Keratinocyte (primary cell): ENCODE results near the gene SCUBE3. TPM values are rescaled to one million over a fixed set of nuclear protein-coding genes. Genes with fewer than 3 reads are reported as not detected.

Experiments
- DNase-seq: peaks from one replicate; pipeline ENCODE4 v3.0.0-alpha.2; 2011; ENCODE audit warnings: low read depth, missing footprints, low spot score
- FAIRE-seq: peaks from 2 replicates; lab custom pipeline; 2011; peaks lifted over from hg19 to GRCh38; lab: Jason Lieb, UNC
- H2AFZ ChIP-seq: 2 replicates; pipeline ENCODE4 v1.6.0; 2012; ENCODE audit warnings: low read length, control low read depth, inconsistent platforms; ENCODE audit not compliant: control insufficient read depth
- H3K27ac ChIP-seq: 2 replicates; pipeline ENCODE4 v1.5.1; 2011; ENCODE audit warnings: low read length; ENCODE audit not compliant: control insufficient read depth, insufficient read depth
- H3K27me3 ChIP-seq: 3 replicates; pipeline ENCODE4 v1.6.0; 2011; ENCODE audit warnings: low read length; ENCODE audit not compliant: control insufficient read depth, insufficient read depth; ENCODE audit errors: extremely low read depth
- H3K36me3 ChIP-seq, 2 experiments: 2 replicates in 1 of 2; 3 replicates in 1 of 2; pipeline ENCODE4 v1.5.1; 2011; ENCODE audit warnings: low read length in 2 of 2, mild to moderate bottlenecking in 1 of 2; ENCODE audit not compliant: control insufficient read depth in 2 of 2, insufficient read depth in 2 of 2; ENCODE audit errors: extremely low read depth in 1 of 2
- H3K4me1 ChIP-seq: 3 replicates; pipeline ENCODE4 v1.5.1; 2011; ENCODE audit warnings: low read length; ENCODE audit not compliant: control insufficient read depth, insufficient read depth; ENCODE audit errors: extremely low read depth
- H3K4me2 ChIP-seq: 3 replicates; pipeline ENCODE4 v1.6.0; 2011; ENCODE audit warnings: low read depth, low read length; ENCODE audit not compliant: control insufficient read depth, insufficient read depth; ENCODE audit errors: extremely low read depth
- H3K4me3 ChIP-seq, 3 experiments: fragments of 200-600 bp in 1 of 3; sonication (generic) in 1 of 3; 2 replicates in 2 of 3; 3 replicates in 1 of 3; pipeline ENCODE4 v1.5.1; 2011 to 2016; ENCODE audit warnings: low read length in 3 of 3, mild to moderate bottlenecking in 3 of 3, control low read depth in 2 of 3, inconsistent platforms in 1 of 3, low read depth in 1 of 3, mixed read lengths in 1 of 3, mixed run types in 1 of 3, moderate library complexity in 1 of 3; ENCODE audit not compliant: control insufficient read depth in 2 of 3, insufficient read depth in 2 of 3; ENCODE audit errors: extremely low read depth in 1 of 3
- H3K79me2 ChIP-seq: 2 replicates; pipeline ENCODE4 v1.6.0; 2012; ENCODE audit warnings: low read length; ENCODE audit not compliant: control insufficient read depth, insufficient read depth
- H3K9ac ChIP-seq: 3 replicates; pipeline ENCODE4 v1.6.0; 2011; ENCODE audit warnings: low read length; ENCODE audit not compliant: control insufficient read depth, insufficient read depth; ENCODE audit errors: extremely low read depth
- H3K9me1 ChIP-seq: 3 replicates; pipeline ENCODE4 v1.6.0; 2011; ENCODE audit warnings: low read length; ENCODE audit not compliant: control insufficient read depth, insufficient read depth; ENCODE audit errors: extremely low read depth
- H3K9me3 ChIP-seq: 2 replicates; pipeline ENCODE4 v1.5.1; 2012; ENCODE audit warnings: low read depth, low read length; ENCODE audit not compliant: control insufficient read depth
- H4K20me1 ChIP-seq: 3 replicates; pipeline ENCODE4 v1.6.0; 2011; ENCODE audit warnings: low read length; ENCODE audit not compliant: control insufficient read depth, insufficient read depth; ENCODE audit errors: extremely low read depth
- CTCF ChIP-seq, 3 experiments: IDR thresholded peaks in 1 of 3; conservative IDR thresholded peaks in 1 of 3; optimal IDR thresholded peaks in 1 of 3; 2 replicates in 2 of 3; 3 replicates in 1 of 3; pipeline versions ENCODE3 to v1.5.1; 2011; ENCODE audit warnings: low read length in 3 of 3, mild to moderate bottlenecking in 3 of 3, moderate library complexity in 2 of 3, control low read depth in 1 of 3, inconsistent platforms in 1 of 3; ENCODE audit not compliant: insufficient read depth in 2 of 3; ENCODE audit errors: extremely low read depth in 1 of 3
- EZH2 ChIP-seq: IDR thresholded peaks from one replicate; pipeline ENCODE4 v1.6.1; 2012; ENCODE audit warnings: inconsistent platforms, mild to moderate bottlenecking, low read length, moderate library complexity
- dilution Hi-C: fragments of 300-500 bp; cut with MboI; formaldehyde crosslinking; loops from one replicate; pipeline ENCODE4 v1.7.0; 2020; ENCODE audit warnings: low sequenced_read_pairs; ENCODE audit not compliant: extremely low pct_ligation_motif_present
- polyA plus RNA-seq, 5 experiments: library from polyadenylated mRNA; depleted of rRNA in 3 of 5; stranded (reverse) in 3 of 5; stranded (forward) in 1 of 5; unstranded in 1 of 5; fragments of >200 nt; gene quantifications; 1 replicate in 1 of 5; 2 replicates in 3 of 5; 3 replicates in 1 of 5; pipeline versions ENCODE4 v1.2.1 to v1.2.3, GENCODE V29; 2011 to 2012; ENCODE audit warnings: missing spikeins in 2 of 5, low read depth in 1 of 5, low replicate concordance in 1 of 5

The SCUBE3 gene
- polyA plus RNA-seq, 1 donor (not counting 4 experiments of a cell fraction or from before 2014, with no cell fraction given), result 0.01 TPM

DNA sequence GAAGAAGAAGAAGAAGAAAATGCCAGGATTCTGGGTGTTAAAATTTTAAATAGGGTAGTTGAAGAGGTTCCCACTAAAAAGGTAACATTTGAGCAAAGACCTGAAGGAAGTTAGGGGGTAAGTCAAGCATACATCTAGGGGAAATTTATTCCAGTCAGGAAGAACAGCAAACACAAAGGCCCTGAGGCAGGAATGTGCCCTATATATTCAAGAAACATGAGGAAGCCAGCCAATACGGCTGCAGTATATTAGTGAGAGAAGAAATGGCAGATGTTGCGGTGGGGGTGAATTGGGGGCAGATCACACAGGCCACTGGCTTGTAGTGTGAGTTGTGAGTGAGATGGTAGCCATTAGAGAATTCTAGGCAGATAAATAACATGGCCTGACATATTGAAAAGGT, 51.8 kb downstream of the SCUBE3 start:
- H3K4me1 ChIP-seq, result peaks cover 4% of the 10 kb centered on the region
- H3K4me2 ChIP-seq, result no peak overlapping the region
- H3K27ac ChIP-seq, result no peak overlapping the region
- H3K9me1 ChIP-seq, result no peaks in the 10 kb centered on the region
- H4K20me1 ChIP-seq, result no peaks in the 10 kb centered on the region
- dilution Hi-C loops, result no loop called here
- no peaks in the 10 kb centered on the region for H3K36me3 ChIP-seq
- no peak overlapping the region for H3K9ac ChIP-seq
- no peaks in the 10 kb centered on the region for H3K27me3 ChIP-seq
- H3K79me2 ChIP-seq, result no peaks in the 10 kb centered on the region
- DNase-seq (no peak), FAIRE-seq (no peak)
- no peak overlapping the region for H3K4me3 ChIP-seq
- TF ChIP-seq CTCF (optimal IDR thresholded peaks at IDR 0.05 in 1 of 3, IDR thresholded peaks at IDR 0.05 in 1 of 3, conservative IDR thresholded peaks at IDR 0.05 in 1 of 3; ENCODE audit: extremely low read depth in 1 of 3, insufficient read depth in 2 of 3, low read length in 3 of 3) (no peak), EZH2 (no peak)
- no peaks in the 10 kb centered on the region for H3K9me3 ChIP-seq
- no peak overlapping the region for H2AFZ ChIP-seq

DNA sequence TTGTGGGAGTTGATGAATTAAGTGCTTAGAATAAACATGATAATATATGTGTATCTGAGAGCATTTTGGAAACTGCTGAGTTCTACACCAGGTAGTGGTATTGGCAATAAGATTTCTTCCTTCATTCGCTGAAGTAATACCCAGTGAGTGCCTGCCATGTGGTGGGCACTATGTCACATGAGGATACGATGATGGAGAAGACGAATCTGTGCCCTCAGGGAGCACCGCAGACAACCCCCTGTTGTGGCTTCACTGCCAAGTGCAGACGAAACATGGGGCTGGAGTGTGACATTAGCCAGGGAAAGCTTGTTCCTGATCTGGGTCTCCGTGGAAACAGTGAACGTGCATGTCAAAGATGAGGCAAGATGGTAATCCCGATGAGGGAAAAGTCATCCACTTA, 53.7 kb downstream of the SCUBE3 start:
- no peak overlapping the region for H3K9ac ChIP-seq
- no peak overlapping the region for H3K27ac ChIP-seq
- no peak overlapping the region for H3K4me3 ChIP-seq
- no peak for TF ChIP-seq EZH2
- no peak for TF ChIP-seq CTCF (optimal IDR thresholded peaks at IDR 0.05 in 1 of 3, IDR thresholded peaks at IDR 0.05 in 1 of 3, conservative IDR thresholded peaks at IDR 0.05 in 1 of 3; ENCODE audit: extremely low read depth in 1 of 3, insufficient read depth in 2 of 3, low read length in 3 of 3)
- H4K20me1 ChIP-seq, result no peaks in the 10 kb centered on the region
- no peaks in the 10 kb centered on the region for H3K36me3 ChIP-seq
- peaks cover 3% of the 10 kb centered on the region for H3K4me1 ChIP-seq
- dilution Hi-C loops, result no loop called here
- no peaks in the 10 kb centered on the region for H3K9me3 ChIP-seq
- no peaks in the 10 kb centered on the region for H3K79me2 ChIP-seq
- H3K9me1 ChIP-seq, result no peaks in the 10 kb centered on the region
- DNase-seq, result no peak
- no peaks in the 10 kb centered on the region for H3K27me3 ChIP-seq
- no peak for FAIRE-seq
- H3K4me2 ChIP-seq, result no peak overlapping the region
- no peak overlapping the region for H2AFZ ChIP-seq
